ENCODE results near the gene TRUB1.
A peak's percentile ranks its signal among the peaks of the same experiment; 100 is the strongest.

TRUB1 gene

DNA sequence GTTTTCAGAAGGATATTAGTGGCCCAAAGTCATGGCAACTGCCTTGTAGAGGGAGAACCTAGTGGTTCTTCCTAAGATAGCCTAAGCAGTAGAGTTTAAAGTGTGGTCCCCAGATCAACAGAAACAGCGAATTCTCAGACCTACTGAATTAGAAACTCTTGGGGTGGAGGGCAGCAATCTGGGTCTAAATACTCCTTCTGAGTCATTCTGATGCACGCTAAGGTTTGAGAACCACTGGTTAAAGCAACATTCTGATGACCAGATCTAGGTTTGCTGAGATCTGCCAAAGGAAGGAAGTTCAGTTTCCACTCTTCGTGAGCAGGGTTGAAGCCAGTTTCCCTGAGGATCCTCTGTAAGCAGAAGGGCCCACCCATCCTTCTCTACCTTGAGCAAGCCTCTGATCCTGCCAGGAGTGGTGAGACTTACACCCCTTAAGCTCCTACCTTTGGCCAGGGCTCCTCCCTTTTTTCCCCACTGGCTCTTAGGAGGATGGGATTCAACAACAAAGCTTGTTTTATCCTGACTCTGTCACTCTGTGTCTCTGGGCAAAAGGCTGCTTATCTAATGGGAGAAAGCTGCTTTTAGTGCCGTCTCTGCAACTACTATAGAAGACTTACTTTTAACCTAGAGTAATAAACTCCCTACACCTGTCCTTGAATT, 26.8 kb upstream of the TRUB1 start:
- Histone ChIP-seq H3K4me3 (ENCODE audit: low read length) (no peak overlapping the region), H3K4me1 (ENCODE audit: control insufficient read depth, insufficient read depth, low read length) (peaks cover 5% of the 10 kb centered on the region), H3K4me2 (ENCODE audit: low read length) (no peak overlapping the region), H3K9me3 (replicated peaks; ENCODE audit: low read length) (no peaks in the 10 kb centered on the region), H3K27me3 (ENCODE audit: control insufficient read depth, insufficient read depth, low read length) (no peaks in the 10 kb centered on the region), H3K36me3 (ENCODE audit: insufficient read depth, low read length) (no peaks in the 10 kb centered on the region), H3K9ac (ENCODE audit: low read depth, low read length) (no peak overlapping the region)

DNA sequence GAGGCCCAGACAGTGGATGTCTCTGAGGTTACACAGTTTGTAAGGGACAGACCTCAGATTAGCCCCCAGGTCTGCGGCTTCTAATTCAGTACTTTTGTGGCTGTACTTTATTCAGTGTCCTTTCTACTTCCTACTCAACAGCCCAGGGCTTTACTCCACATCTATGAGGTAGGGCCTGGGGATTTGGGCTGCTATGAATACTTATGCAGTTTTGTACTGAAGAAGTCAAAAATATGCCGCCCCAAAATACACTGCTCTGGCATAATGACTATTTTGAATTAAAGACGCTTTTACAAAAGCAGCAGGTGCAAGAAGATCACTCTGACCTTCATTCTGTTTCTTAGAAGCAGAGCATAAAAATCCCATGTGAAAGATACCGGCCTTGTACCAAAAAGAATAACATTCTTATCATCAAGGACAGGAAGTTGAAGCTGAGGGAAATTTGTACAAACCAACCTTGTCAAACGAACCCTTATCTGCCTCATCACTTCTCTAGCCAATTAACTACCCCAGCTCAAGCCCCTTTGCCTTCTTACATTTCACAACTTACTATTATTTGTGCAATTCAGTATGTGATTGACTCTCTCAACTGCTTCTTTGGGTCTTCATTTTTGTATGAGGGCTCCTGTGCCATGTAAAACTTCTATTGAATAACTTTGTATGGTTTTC, 26.1 kb upstream of the TRUB1 start:
- no peak overlapping the region for H3K4me3 ChIP-seq (ENCODE audit: low read length)
- H3K4me1 ChIP-seq (ENCODE audit: control insufficient read depth, insufficient read depth, low read length) = peaks cover 4% of the 10 kb centered on the region
- no peak overlapping the region for H3K9ac ChIP-seq (ENCODE audit: low read depth, low read length)
- no peaks in the 10 kb centered on the region for H3K27me3 ChIP-seq (ENCODE audit: control insufficient read depth, insufficient read depth, low read length)
- no peaks in the 10 kb centered on the region for H3K9me3 ChIP-seq (replicated peaks; ENCODE audit: low read length)
- no peaks in the 10 kb centered on the region for H3K36me3 ChIP-seq (ENCODE audit: insufficient read depth, low read length)
- H3K4me2 ChIP-seq (ENCODE audit: low read length) = no peak overlapping the region

DNA sequence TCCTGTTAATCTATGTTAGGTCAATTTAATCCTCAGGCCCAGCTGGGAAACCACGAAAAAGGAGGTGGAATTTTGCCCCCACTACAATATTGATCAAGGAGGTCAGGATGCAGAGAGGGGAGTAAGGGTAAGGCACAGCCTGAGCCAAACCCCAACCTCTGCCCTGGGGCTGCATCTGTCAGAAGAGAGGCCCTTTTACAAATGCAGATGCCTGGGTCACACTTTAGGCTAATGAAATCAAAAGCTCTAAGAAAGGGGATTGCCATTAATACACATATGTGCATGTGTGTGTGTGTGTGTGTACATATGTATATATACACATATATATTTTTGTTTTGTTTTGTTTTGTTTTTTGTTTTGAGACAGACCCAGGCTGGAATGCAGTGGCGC, 25.5 kb upstream of the TRUB1 start:
- no peak overlapping the region for H3K9ac ChIP-seq (ENCODE audit: low read depth, low read length)
- H3K4me1 ChIP-seq (ENCODE audit: control insufficient read depth, insufficient read depth, low read length) = no peaks in the 10 kb centered on the region
- H3K27me3 ChIP-seq (ENCODE audit: control insufficient read depth, insufficient read depth, low read length) = no peaks in the 10 kb centered on the region
- no peak overlapping the region for H3K4me3 ChIP-seq (ENCODE audit: low read length)
- H3K9me3 ChIP-seq (replicated peaks; ENCODE audit: low read length) = no peaks in the 10 kb centered on the region
- no peaks in the 10 kb centered on the region for H3K36me3 ChIP-seq (ENCODE audit: insufficient read depth, low read length)
- no peak overlapping the region for H3K4me2 ChIP-seq (ENCODE audit: low read length)

DNA sequence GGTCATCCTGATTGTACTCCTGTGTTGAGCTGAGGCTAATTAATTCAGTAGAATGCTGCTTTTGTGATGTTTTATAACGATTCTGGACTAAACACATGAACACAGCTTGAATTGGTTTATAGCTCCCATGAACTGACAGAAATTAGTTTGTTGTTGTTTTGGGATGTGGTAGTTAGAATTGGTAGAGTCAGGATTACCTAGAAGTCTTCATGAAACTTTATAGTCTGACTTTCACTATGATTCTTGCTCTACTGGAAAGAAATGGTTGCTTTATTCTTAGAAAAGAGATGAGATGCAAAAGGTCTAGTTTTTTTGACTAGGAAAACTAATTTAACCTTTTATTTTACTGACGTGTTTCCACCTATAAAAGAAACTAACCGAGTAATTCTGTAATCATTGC, 23.4 kb upstream of the TRUB1 start:
- no peak overlapping the region for H3K9ac ChIP-seq (ENCODE audit: low read depth, low read length)
- no peaks in the 10 kb centered on the region for H3K36me3 ChIP-seq (ENCODE audit: insufficient read depth, low read length)
- H3K27me3 ChIP-seq (ENCODE audit: control insufficient read depth, insufficient read depth, low read length) = no peaks in the 10 kb centered on the region
- no peak overlapping the region for H3K4me2 ChIP-seq (ENCODE audit: low read length)
- peaks cover 8% of the 10 kb centered on the region for H3K4me1 ChIP-seq (ENCODE audit: control insufficient read depth, insufficient read depth, low read length)
- no peaks in the 10 kb centered on the region for H3K9me3 ChIP-seq (replicated peaks; ENCODE audit: low read length)
- H3K4me3 ChIP-seq (ENCODE audit: low read length) = no peak overlapping the region

GRCh38 chr10:114915294-114915693, 22.7 kb upstream of the TRUB1 start:
- Histone ChIP-seq H3K27me3 (ENCODE audit: control insufficient read depth, insufficient read depth, low read length) (no peaks in the 10 kb centered on the region), H3K4me2 (ENCODE audit: low read length) (no peak overlapping the region), H3K9ac (ENCODE audit: low read depth, low read length) (no peak overlapping the region), H3K9me3 (replicated peaks; ENCODE audit: low read length) (no peaks in the 10 kb centered on the region), H3K4me3 (ENCODE audit: low read length) (no peak overlapping the region), H3K4me1 (ENCODE audit: control insufficient read depth, insufficient read depth, low read length) (peaks cover 8% of the 10 kb centered on the region), H3K36me3 (ENCODE audit: insufficient read depth, low read length) (no peaks in the 10 kb centered on the region)

DNA sequence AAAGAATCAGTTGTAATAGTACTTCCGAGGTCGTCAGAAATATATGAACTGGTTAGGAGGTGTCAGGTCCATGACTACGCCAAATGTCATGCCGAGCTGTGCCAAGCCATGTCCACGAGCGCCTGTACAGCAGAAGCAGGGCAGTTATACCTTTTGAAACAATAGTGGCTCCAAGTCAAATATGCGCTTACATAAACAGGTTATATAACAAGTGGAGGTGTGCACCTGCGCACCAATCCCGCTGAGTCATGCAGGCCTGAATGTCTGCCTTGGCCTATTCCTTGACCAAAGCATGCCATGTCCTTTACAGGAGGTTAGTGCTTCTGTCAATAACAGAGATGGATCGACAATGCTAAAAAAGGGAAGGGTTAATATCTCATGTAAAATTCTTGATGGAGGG, 21.3 kb upstream of the TRUB1 start:
- no peaks in the 10 kb centered on the region for H3K36me3 ChIP-seq (ENCODE audit: insufficient read depth, low read length)
- no peak overlapping the region for H3K9ac ChIP-seq (ENCODE audit: low read depth, low read length)
- peaks cover 8% of the 10 kb centered on the region for H3K4me1 ChIP-seq (ENCODE audit: control insufficient read depth, insufficient read depth, low read length)
- H3K9me3 ChIP-seq (replicated peaks; ENCODE audit: low read length) = no peaks in the 10 kb centered on the region
- no peak overlapping the region for H3K4me3 ChIP-seq (ENCODE audit: low read length)
- no peaks in the 10 kb centered on the region for H3K27me3 ChIP-seq (ENCODE audit: control insufficient read depth, insufficient read depth, low read length)
- H3K4me2 ChIP-seq (ENCODE audit: low read length) = no peak overlapping the region

DNA sequence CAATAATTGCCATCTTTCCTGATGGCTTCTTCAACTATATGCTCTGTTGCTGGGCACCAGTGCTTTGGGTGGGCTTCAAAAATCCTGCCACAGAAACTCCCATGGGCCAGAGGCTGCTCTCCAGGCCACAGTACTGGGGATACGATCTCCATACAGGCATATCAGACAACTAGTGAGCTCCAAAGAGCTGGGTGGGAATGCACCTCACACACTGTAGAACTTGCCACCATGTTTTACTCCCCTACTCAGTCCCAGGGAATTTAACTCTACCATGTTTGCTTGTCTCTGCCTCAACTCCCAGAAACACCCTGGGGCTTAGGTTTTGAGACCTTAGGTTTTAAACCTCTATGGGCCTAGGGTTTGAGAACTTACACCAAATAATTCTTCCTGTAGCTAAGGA, 20.5 kb upstream of the TRUB1 start:
- Histone ChIP-seq H3K9me3 (replicated peaks; ENCODE audit: low read length) (no peaks in the 10 kb centered on the region), H3K9ac (ENCODE audit: low read depth, low read length) (no peak overlapping the region), H3K36me3 (ENCODE audit: insufficient read depth, low read length) (no peaks in the 10 kb centered on the region), H3K4me2 (ENCODE audit: low read length) (no peak overlapping the region), H3K4me3 (ENCODE audit: low read length) (no peak overlapping the region), H3K27me3 (ENCODE audit: control insufficient read depth, insufficient read depth, low read length) (no peaks in the 10 kb centered on the region), H3K4me1 (ENCODE audit: control insufficient read depth, insufficient read depth, low read length) (peaks cover 8% of the 10 kb centered on the region)

DNA sequence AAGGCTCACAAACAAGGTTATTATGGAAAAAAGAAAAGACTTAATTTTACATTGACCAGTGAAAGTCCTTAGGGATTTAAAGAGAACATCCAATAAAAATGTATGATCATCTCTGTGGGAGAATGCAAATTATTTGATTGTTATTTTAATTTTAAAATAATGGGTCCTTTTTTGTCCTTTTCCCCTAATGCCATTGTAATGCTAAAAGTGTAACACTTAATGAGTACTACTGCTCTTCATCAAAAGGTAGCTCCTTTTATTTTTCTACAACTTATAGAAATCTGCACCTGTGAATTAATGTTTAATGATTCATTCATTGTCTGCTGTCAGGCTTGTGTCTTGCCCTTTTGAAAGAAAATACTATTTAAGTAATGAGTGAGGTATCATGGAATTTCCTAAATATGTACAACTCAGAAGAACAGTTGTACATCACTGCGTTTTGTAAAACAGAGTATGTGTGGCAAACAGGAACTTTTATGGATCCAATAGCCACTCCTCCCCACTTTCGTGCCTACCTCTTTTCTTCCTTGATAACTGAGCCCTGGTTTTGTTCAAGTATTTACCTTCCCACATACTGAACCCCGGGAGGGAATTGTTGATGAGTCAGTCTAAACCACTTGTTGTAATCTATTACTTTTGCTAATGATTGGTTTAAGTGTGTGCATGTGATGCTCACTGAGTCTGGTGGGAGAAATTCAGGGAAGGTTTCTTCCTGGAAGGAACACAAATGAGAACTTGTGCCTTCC, 19.9 kb upstream of the TRUB1 start:
- no peaks in the 10 kb centered on the region for H3K9me3 ChIP-seq (replicated peaks; ENCODE audit: low read length)
- no peaks in the 10 kb centered on the region for H3K36me3 ChIP-seq (ENCODE audit: insufficient read depth, low read length)
- no peak overlapping the region for H3K4me3 ChIP-seq (ENCODE audit: low read length)
- H3K27me3 ChIP-seq (ENCODE audit: control insufficient read depth, insufficient read depth, low read length) = no peaks in the 10 kb centered on the region
- no peak overlapping the region for H3K9ac ChIP-seq (ENCODE audit: low read depth, low read length)
- H3K4me2 ChIP-seq (ENCODE audit: low read length) = peak overlapping the region; percentile 25
- H3K4me1 ChIP-seq (ENCODE audit: control insufficient read depth, insufficient read depth, low read length) = peaks cover 8% of the 10 kb centered on the region

DNA sequence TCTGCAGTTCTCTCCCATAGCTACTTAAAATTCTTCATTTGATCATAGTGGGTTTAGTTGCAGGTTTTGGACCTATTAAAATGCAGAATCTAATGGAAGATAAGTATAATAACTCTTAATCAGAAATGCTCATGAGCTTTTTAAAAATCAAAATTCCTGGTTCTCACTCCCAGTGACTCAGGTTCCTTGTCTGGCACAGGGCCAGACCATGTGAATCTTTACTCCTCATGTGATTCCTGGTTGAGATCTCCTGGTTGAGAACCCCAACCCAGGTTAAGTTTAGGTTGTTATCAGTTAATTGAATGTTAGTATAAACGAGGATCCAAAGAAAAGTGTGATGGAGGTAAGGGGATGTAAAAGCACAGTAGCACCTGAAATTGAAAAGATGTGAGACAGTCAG, 17.5 kb upstream of the TRUB1 start:
- Histone ChIP-seq H3K9ac (ENCODE audit: low read depth, low read length) (no peak overlapping the region), H3K4me2 (ENCODE audit: low read length) (no peak overlapping the region), H3K36me3 (ENCODE audit: insufficient read depth, low read length) (no peaks in the 10 kb centered on the region), H3K9me3 (replicated peaks; ENCODE audit: low read length) (no peaks in the 10 kb centered on the region), H3K4me3 (ENCODE audit: low read length) (no peak overlapping the region), H3K27me3 (ENCODE audit: control insufficient read depth, insufficient read depth, low read length) (no peaks in the 10 kb centered on the region), H3K4me1 (ENCODE audit: control insufficient read depth, insufficient read depth, low read length) (peaks cover 13% of the 10 kb centered on the region)

DNA sequence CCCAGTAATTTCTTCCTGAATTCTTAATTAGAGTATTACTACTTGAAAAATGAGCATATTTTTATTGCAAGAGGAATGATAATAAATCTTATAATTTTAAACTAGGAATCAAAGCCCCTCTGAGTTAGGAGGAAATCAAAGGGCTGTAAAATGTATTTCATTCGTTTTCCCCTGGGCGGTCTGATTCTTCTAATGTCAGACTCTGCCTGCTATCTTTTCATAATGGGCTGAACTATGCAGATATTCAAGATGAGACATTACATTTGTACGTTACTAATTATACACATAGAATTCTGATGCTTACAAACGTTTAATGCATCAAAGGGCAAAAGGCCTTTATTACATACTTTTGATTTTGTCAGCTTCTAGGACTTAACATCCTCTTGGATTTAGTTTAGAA, 16.0 kb upstream of the TRUB1 start:
- H3K36me3 ChIP-seq (ENCODE audit: insufficient read depth, low read length) = no peaks in the 10 kb centered on the region

GRCh38 chr10:114923551-114923950, 14.4 kb upstream of the TRUB1 start:
- H3K36me3 ChIP-seq (ENCODE audit: insufficient read depth, low read length) = no peaks in the 10 kb centered on the region

More for the DNA sequence above, 16.0 kb upstream of the TRUB1 start:
- Histone ChIP-seq H3K27me3 (ENCODE audit: control insufficient read depth, insufficient read depth, low read length) (no peaks in the 10 kb centered on the region), H3K9ac (ENCODE audit: low read depth, low read length) (no peak overlapping the region), H3K4me2 (ENCODE audit: low read length) (no peak overlapping the region), H3K9me3 (replicated peaks; ENCODE audit: low read length) (no peaks in the 10 kb centered on the region), H3K4me3 (ENCODE audit: low read length) (no peak overlapping the region), H3K4me1 (ENCODE audit: control insufficient read depth, insufficient read depth, low read length) (peaks cover 22% of the 10 kb centered on the region)

More at GRCh38 chr10:114923551-114923950, 14.4 kb upstream of the TRUB1 start:
- Histone ChIP-seq H3K4me2 (ENCODE audit: low read length) (no peak overlapping the region), H3K9me3 (replicated peaks; ENCODE audit: low read length) (no peaks in the 10 kb centered on the region), H3K9ac (ENCODE audit: low read depth, low read length) (no peak overlapping the region), H3K4me3 (ENCODE audit: low read length) (no peak overlapping the region), H3K4me1 (ENCODE audit: control insufficient read depth, insufficient read depth, low read length) (peaks cover 15% of the 10 kb centered on the region), H3K27me3 (ENCODE audit: control insufficient read depth, insufficient read depth, low read length) (no peaks in the 10 kb centered on the region)
